HepG2 (cell line): Measurements from ENCODE around the gene APEX1. TPM values are rescaled to one million over a fixed set of nuclear protein-coding genes. Genes with fewer than 3 reads are reported as not detected.
A peak's percentile ranks its signal among the peaks of the same experiment; 100 is the strongest.

ENCODE experiments used
- CAMTA2 ChIP-seq: sonication (generic); formaldehyde crosslinking; IDR thresholded peaks from 2 replicates; pipeline ENCODE4 v1.4.0; 2020; ENCODE audit warnings: mild to moderate bottlenecking, missing genetic modification reagents, borderline replicate concordance
- CCDC6 ChIP-seq: sonication (generic); formaldehyde crosslinking; IDR thresholded peaks from 2 replicates; pipeline ENCODE4 v1.8.1; 2022; ENCODE audit warnings: mild to moderate bottlenecking, missing genetic modification reagents, moderate library complexity
- HMG20A ChIP-seq: IDR thresholded peaks from 2 replicates; pipeline ENCODE4 v1.6.1; 2016; ENCODE audit warnings: borderline replicate concordance
- HNRNPH1 ChIP-seq: fragments of 200-400 bp; formaldehyde crosslinking; optimal IDR thresholded peaks from 2 replicates; pipeline ENCODE3; 2017; ENCODE audit warnings: mild to moderate bottlenecking, low read depth, low read length
- JDP2 ChIP-seq: sonication (generic); formaldehyde crosslinking; IDR thresholded peaks from 2 replicates; pipeline ENCODE4 v1.8.1; 2022; ENCODE audit warnings: missing genetic modification reagents, borderline replicate concordance
- MAFG ChIP-seq: sonication (generic); formaldehyde crosslinking; IDR thresholded peaks from 2 replicates; pipeline ENCODE4 v1.5.1; 2020; ENCODE audit warnings: mild to moderate bottlenecking, missing genetic modification reagents
- PLRG1 ChIP-seq: fragments of 450-650 bp; conservative IDR thresholded peaks from 2 replicates; pipeline ENCODE4 v1.6.1; 2016
- REPIN1 ChIP-seq: sonication (generic); formaldehyde crosslinking; IDR thresholded peaks from 2 replicates; pipeline ENCODE4 v1.8.0; 2022; ENCODE audit warnings: missing genetic modification reagents, low read depth, mild to moderate bottlenecking, borderline replicate concordance
- RXRB ChIP-seq: IDR thresholded peaks from 2 replicates; pipeline ENCODE4 v1.6.1; 2016; ENCODE audit warnings: borderline replicate concordance, missing genetic modification reagents, missing compliant biosample characterization
- ZNF138 ChIP-seq: sonication (generic); formaldehyde crosslinking; IDR thresholded peaks from 2 replicates; pipeline ENCODE4 v1.5.0; 2020; ENCODE audit warnings: mild to moderate bottlenecking, low read depth, missing genetic modification reagents
- ZNF235 ChIP-seq: sonication (generic); formaldehyde crosslinking; IDR thresholded peaks from 2 replicates; pipeline ENCODE4 v1.8.1; 2023; ENCODE audit warnings: mild to moderate bottlenecking, missing genetic modification reagents, borderline replicate concordance
- ZNF326 ChIP-seq: sonication (generic); formaldehyde crosslinking; IDR thresholded peaks from 2 replicates; pipeline ENCODE4 v1.4.0; 2020; ENCODE audit warnings: missing genetic modification reagents, borderline replicate concordance
- ZNF720 ChIP-seq: sonication (generic); formaldehyde crosslinking; IDR thresholded peaks from 2 replicates; pipeline ENCODE4 v1.4.0; 2020; ENCODE audit warnings: missing genetic modification reagents
- ZNF737 ChIP-seq: sonication (generic); formaldehyde crosslinking; IDR thresholded peaks from 2 replicates; pipeline ENCODE4 v1.5.0; 2020; ENCODE audit warnings: missing genetic modification reagents, mild to moderate bottlenecking, borderline replicate concordance
- ZNF878 ChIP-seq: sonication (generic); formaldehyde crosslinking; IDR thresholded peaks from 2 replicates; pipeline ENCODE4 v1.8.1; 2023; ENCODE audit warnings: mild to moderate bottlenecking, missing genetic modification reagents, moderate library complexity
- ZSCAN22 ChIP-seq: sonication (generic); formaldehyde crosslinking; IDR thresholded peaks from 2 replicates; pipeline ENCODE4 v1.4.0; 2020; ENCODE audit warnings: mild to moderate bottlenecking, missing genetic modification reagents
- polyA plus RNA-seq, 8 experiments: library from polyadenylated mRNA; depleted of rRNA in 3 of 8; stranded (reverse) in 7 of 8; unstranded in 1 of 8; fragments of >200 nt; fragmentation: Illumina TruSeq in 4 of 8; extraction: Trizol in 4 of 8; gene quantifications; 2 replicates each; pipeline versions ENCODE4 v1.2.1 to v1.2.3, GENCODE V29; 2011 to 2016; ENCODE audit warnings: low read depth in 4 of 8, missing spikeins in 1 of 8, mixed read lengths in 1 of 8; ENCODE audit not compliant: insufficient read depth in 1 of 8
- total RNA-seq, 5 experiments: library from RNA; depleted of rRNA; stranded (reverse); fragments of >200 nt; fragmentation: Illumina TruSeq; extraction: Trizol; gene quantifications; 2 replicates each; pipeline ENCODE4 v1.2.3, GENCODE V29; 2016; ENCODE audit warnings: low read depth in 1 of 5
- TF ChIP-seq, protein P1 (sequence below): sonication (generic); formaldehyde crosslinking; IDR thresholded peaks from 2 replicates; pipeline ENCODE4 v1.5.0; 2020; ENCODE audit warnings: missing genetic modification reagents, mild to moderate bottlenecking, borderline replicate concordance
- TF ChIP-seq, protein P2 (sequence below): sonication (generic); formaldehyde crosslinking; IDR thresholded peaks from 2 replicates; pipeline ENCODE4 v1.4.0; 2020; ENCODE audit warnings: missing genetic modification reagents
- TF ChIP-seq, protein P3 (sequence below): sonication (generic); formaldehyde crosslinking; IDR thresholded peaks from 2 replicates; pipeline ENCODE4 v1.5.0; 2020; ENCODE audit warnings: missing genetic modification reagents
- TF ChIP-seq, protein P4 (sequence below): sonication (generic); formaldehyde crosslinking; conservative IDR thresholded peaks from 2 replicates; pipeline ENCODE4 v1.8.0; 2022; ENCODE audit warnings: low read depth, missing genetic modification reagents
- TF ChIP-seq, protein P5 (sequence below): sonication (generic); formaldehyde crosslinking; IDR thresholded peaks from 2 replicates; pipeline ENCODE4 v1.4.0; 2020; ENCODE audit warnings: low read depth, mild to moderate bottlenecking, missing genetic modification reagents
- TF ChIP-seq, protein P6 (sequence below), 2 experiments: sonication (generic) in 1 of 2; formaldehyde crosslinking in 1 of 2; IDR thresholded peaks; 2 replicates each; pipeline versions ENCODE4 v1.5.1 to v1.6.1; 2011 to 2020; ENCODE audit warnings: borderline replicate concordance in 1 of 2, low read depth in 1 of 2, low read length in 1 of 2, mild to moderate bottlenecking in 1 of 2, missing genetic modification reagents in 1 of 2, moderate library complexity in 1 of 2

Gene APEX1
- total and polyA plus RNA-seq, 2 of the 13 experiments (the other 11 are each of a cell fraction or from before 2014, with no cell fraction given): 171 to 405 TPM

DNA sequence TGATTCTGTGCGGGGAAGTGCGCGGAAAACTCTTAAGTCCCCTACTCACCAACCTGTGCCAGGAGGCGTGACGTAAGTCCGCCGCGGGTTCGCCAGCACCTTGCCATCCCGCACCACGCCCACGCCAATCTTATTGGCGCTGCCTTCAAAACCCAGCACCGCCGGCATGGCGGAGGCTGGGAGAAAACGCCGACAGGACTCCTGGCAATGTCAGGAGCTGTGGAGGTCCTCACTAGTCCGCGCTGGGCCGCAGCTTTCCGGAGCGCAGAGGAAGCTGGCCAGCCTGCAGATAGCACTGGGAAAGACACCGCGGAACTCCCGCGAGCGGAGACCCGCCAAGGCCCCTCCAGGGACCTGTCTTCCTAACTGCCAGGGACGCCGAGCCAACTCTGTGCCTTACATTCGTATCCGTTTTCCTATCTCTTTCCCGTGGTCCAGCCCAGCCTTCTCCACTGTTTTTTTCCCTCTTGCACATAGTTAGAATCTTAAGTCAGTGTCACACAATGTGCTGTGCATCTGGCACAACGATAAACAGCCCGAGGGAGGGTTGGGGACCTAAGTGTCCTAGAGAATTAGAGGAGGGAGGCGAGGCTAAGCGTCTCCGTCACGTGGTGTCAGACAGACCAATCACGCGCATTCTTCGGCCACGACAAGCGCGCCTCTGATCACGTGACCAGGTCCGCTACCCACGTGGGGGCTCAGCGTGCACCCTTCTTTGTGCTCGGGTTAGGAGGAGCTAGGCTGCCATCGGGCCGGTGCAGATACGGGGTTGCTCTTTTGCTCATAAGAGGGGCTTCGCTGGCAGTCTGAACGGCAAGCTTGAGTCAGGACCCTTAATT is at the start of gene APEX1, which contains the start of gene OSGEP (continued):
- TF ChIP-seq ZNF235 (CRISPR knock-in tag) (no peak), MAFG (CRISPR knock-in tag) (0 out of 2 replicates have a peak, but pooled peaks have one; percentile 55), JDP2 (CRISPR knock-in tag) (no peak), CCDC6 (CRISPR knock-in tag) (peak; percentile 50), RXRB (no peak; the same call in none of the 2 replicates), ZNF326 (CRISPR knock-in tag) (no peak), PLRG1 (no peak), ZNF720 (CRISPR knock-in tag) (no peak), CAMTA2 (CRISPR knock-in tag) (peak; percentile 19; the same call in 1 of the 2 replicates), ZSCAN22 (CRISPR knock-in tag) (peak; percentile 34; the same call in 1 of the 2 replicates), HNRNPH1 (no peak), HMG20A (CRISPR knock-in tag) (no peak), REPIN1 (CRISPR knock-in tag) (peak; percentile 73; the same call in 1 of the 2 replicates), ZNF878 (CRISPR knock-in tag) (peak; percentile 73; the same call in 1 of the 2 replicates), ZNF737 (no peak), ZNF138 (CRISPR knock-in tag) (no peak; the same call in 1 of the 2 replicates)
- TF ChIP-seq, protein P1, sequence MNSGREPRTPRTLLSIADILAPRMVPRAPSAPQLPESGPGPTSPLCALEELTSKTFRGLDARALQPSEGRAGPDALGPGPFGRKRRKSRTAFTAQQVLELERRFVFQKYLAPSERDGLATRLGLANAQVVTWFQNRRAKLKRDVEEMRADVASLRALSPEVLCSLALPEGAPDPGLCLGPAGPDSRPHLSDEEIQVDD (CRISPR knock-in tag): peak; percentile 94; the same call in 1 of the 2 replicates
- TF ChIP-seq, protein P2, sequence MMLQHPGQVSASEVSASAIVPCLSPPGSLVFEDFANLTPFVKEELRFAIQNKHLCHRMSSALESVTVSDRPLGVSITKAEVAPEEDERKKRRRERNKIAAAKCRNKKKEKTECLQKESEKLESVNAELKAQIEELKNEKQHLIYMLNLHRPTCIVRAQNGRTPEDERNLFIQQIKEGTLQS: no peak
- TF ChIP-seq, protein P3, sequence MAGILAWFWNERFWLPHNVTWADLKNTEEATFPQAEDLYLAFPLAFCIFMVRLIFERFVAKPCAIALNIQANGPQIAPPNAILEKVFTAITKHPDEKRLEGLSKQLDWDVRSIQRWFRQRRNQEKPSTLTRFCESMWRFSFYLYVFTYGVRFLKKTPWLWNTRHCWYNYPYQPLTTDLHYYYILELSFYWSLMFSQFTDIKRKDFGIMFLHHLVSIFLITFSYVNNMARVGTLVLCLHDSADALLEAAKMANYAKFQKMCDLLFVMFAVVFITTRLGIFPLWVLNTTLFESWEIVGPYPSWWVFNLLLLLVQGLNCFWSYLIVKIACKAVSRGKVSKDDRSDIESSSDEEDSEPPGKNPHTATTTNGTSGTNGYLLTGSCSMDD: no peak
- TF ChIP-seq, protein P4, sequence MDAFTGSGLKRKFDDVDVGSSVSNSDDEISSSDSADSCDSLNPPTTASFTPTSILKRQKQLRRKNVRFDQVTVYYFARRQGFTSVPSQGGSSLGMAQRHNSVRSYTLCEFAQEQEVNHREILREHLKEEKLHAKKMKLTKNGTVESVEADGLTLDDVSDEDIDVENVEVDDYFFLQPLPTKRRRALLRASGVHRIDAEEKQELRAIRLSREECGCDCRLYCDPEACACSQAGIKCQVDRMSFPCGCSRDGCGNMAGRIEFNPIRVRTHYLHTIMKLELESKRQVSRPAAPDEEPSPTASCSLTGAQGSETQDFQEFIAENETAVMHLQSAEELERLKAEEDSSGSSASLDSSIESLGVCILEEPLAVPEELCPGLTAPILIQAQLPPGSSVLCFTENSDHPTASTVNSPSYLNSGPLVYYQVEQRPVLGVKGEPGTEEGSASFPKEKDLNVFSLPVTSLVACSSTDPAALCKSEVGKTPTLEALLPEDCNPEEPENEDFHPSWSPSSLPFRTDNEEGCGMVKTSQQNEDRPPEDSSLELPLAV: no peak
- TF ChIP-seq, protein P5, sequence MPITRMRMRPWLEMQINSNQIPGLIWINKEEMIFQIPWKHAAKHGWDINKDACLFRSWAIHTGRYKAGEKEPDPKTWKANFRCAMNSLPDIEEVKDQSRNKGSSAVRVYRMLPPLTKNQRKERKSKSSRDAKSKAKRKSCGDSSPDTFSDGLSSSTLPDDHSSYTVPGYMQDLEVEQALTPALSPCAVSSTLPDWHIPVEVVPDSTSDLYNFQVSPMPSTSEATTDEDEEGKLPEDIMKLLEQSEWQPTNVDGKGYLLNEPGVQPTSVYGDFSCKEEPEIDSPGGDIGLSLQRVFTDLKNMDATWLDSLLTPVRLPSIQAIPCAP (CRISPR knock-in tag): no peak
- TF ChIP-seq, protein P6, sequence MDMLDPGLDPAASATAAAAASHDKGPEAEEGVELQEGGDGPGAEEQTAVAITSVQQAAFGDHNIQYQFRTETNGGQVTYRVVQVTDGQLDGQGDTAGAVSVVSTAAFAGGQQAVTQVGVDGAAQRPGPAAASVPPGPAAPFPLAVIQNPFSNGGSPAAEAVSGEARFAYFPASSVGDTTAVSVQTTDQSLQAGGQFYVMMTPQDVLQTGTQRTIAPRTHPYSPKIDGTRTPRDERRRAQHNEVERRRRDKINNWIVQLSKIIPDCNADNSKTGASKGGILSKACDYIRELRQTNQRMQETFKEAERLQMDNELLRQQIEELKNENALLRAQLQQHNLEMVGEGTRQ (IDR thresholded peaks at IDR 0.05; ENCODE audit: low read depth, low read length): peak; percentile 100
- TF ChIP-seq, protein P6 (CRISPR knock-in tag; IDR thresholded peaks at IDR 0.05; ENCODE audit: borderline replicate concordance): peak; percentile 100
